SHP77 (cell line): ENCODE results near the gene ZNF622.

ENCODE experiments used
- DNase-seq, 2 experiments: peaks; one replicate each; lab custom pipeline; 2025; lab: John Stamatoyannopoulos, UW

The ZNF622 gene

GRCh38 chr5:16465544-16466432 lies at the start of gene ZNF622:
Gene ZNF622, minus strand, starts transcription at chr5:16465800. Its CDS starts 135 bp downstream, at chr5:16465665.
- DNase-seq: peak; percentile 99

DNA sequence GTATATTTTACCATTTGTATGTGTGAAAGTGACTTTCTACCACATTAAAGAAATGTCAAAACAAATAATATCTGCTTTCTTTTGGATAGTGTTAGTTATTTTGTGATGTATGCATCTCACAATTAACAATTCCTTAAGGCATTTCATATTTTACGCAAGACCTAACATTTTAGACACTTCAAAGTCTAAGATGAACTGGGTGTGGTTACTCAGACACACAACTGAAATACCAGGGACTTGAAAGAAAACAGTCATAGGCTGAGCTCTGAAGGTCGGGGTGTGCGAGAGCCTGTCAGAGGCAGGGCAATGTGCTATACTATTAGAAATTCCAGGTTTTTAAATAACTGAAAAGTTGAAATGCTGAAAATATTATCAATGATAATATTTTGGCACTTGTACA lies 44.5 kb upstream of the ZNF622 start:
- DNase-seq: no peak

DNA sequence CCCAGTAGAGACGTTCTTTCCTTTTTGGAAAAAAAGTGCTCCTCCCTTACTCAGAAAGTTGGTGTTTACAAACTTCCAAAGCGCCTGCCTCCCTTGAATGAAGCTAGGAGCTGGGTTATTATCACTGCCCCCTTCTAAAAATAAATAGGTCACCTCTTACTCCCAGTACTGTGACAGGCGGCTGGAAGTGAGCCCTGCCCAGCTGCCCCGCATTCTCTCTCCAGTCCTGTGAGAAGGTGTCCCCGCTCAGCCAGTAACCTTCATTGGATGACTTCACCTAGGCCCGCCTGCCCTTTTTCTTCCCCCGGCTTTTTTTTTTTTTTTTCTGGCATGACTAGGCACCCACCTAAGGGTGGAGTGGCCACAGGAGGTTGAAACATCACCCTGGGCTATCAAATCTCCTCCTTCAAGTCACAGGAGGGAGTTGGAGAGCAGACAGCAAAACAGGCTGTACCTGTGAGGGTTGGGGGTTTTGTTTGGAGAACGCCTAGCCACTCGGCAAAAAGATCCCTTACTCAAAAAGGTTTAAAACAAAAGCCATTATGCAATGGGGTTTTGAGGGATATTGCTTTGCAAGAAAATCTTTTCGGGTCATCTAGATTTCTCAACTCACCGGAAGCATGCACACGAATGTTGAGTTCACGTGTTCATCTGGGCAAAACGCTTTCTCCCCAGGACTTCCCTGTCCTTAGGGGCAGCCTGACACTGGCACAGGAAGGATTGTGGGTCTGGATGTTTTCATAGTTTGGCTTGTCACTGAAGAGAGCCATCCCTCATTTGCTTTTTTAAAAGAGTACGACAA lies 43.3 kb upstream of the ZNF622 start:
- peak; percentile 69 to 71 for DNase-seq

DNA sequence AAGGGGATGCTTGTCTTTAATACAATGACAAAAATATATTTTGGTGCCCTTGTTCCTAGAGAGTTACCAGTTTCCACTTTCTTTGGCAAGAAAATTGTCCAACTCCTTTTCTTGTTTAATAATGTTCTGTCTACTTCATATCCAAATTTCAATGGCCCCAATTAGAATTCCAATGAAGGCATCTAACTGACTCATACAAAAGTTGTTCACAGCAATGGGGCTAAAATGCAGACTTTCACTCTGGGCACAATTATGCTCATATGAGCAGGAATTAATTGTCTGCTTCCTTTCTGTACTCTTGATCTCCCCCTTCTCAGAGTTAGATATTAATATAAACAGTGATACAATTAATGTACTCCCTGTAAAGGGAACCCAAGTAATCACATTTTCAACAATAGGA lies 42.1 kb upstream of the ZNF622 start:
- no peak for DNase-seq

DNA sequence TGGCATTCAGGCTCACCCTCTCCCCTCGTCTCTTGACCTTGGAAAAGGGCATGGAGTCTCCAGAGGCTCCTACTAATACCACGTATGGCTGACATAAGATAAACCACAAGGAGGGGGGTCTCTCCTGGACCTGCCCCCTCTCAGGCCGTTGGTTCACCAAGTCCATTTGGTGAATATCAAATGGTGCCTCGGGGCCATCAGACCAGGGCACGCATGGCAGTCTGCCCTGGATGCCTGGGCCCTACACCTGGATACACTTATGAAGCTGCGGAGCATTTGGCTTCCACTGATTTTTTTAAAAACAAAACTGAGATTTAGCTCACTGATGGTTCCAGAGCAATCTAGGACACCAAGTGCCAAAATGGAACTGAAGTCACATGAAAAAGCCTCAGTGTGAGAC lies 40.3 kb upstream of the ZNF622 start:
- no peak for DNase-seq

DNA sequence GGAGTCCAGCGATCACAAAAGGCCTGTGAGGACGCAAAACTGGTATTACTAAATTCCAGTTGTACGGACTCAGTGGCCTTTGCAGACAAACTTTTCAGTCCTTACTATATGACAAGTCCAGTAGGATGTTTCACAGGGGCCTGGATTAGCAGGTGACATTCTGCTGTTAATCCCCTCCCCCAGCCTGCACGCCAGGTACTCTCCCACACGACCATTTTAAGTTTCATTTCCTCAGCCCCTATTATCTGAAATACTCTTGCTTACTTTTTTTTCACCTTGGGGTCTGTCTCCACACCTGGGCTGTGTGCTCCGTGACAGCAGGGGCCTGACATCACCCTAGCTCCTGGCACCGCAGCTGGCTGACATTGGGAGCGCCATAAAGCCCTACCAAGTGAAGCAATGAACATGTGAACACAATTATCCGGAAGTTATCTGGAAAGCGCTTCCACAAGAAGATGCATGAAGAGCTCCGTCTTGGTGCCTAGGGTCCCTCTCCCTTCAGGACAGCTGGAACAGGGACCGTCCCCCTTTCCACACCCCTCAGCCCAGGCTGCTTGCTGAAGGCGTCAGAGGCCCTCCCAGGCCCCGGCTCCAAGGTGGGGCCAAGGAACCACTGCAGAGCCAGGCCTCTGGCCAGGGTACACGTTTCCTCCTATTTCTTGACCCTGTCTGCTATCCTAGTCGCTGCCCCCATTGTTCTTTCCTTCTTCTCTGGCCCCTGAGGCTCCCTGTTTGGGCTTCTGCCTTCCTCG lies 39.7 kb upstream of the ZNF622 start:
- DNase-seq: no peak

GRCh38 chr5:16504571-16504970 lies 39.0 kb upstream of the ZNF622 start:
- no peak for DNase-seq

GRCh38 chr5:16502866-16503265 lies 37.3 kb upstream of the ZNF622 start:
- no peak for DNase-seq

GRCh38 chr5:16500024-16500423 lies 34.4 kb upstream of the ZNF622 start:
- DNase-seq: no peak

GRCh38 chr5:16497546-16497945 lies 31.9 kb upstream of the ZNF622 start:
- no peak for DNase-seq

DNA sequence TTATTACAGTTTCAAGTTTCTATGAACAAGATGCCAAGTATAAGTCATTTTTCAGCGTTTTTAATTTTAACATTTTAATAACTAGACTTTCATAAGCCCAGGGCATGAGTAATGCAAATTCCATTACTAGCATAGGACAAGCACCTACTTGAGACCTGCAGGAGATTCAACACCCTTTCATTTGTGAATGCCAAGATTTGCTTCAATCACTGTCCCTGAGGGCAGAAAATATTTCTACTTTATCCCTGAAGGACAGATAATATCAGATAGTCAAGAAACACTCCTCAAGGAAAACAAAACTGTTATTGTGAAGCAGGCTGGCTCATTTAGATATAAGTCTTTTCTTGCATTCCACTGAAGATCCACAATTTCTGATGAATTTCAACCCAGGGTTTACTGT lies 27.7 kb upstream of the ZNF622 start:
- DNase-seq: no peak

DNA sequence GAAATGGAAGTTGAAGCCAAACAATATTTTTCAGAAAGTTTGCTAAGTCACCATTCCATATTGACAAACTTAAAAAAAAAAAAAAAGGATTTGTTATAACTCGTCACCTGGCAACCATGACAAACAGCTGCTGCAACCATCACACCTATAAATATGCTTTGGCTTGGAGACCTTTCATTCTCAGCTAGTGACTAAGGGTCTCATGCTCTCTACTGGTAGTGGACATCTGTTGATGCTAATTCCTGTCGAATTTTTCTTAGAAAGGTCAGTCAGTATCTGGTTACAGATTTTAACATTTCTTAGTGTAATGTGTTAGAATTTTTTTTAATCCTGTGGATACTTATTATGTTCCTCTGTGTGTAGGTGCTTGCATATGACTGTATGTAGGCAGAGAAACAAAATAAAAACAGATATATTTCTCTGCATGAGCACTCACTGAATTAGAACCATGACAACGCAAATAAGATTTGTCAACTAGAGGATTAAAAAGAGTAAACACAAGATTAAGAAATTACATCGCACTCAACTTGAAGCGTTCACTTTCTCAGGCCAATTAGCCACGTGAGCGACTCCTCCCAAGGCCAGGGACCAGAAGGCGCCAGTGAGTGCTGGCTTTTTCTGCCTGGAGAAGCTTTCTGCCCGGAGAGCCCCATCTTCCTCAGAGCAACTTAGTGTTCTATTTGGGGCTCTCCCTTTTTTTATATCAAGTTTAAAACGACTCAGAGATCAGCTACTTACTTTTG lies 27.0 kb upstream of the ZNF622 start:
- DNase-seq: peak; percentile 46 to 49

GRCh38 chr5:16490911-16491310 lies 25.3 kb upstream of the ZNF622 start:
- no peak for DNase-seq

GRCh38 chr5:16489322-16489791 lies 23.8 kb upstream of the ZNF622 start:
- DNase-seq: peak; percentile 53 to 70

GRCh38 chr5:16487456-16487855 lies 21.9 kb upstream of the ZNF622 start:
- no peak for DNase-seq

GRCh38 chr5:16486711-16487111 lies 21.1 kb upstream of the ZNF622 start:
- no peak for DNase-seq

- DNase-seq: no peak
Observed at GRCh38 chr5:16485656-16486055, 20.1 kb upstream of the ZNF622 start.

DNA sequence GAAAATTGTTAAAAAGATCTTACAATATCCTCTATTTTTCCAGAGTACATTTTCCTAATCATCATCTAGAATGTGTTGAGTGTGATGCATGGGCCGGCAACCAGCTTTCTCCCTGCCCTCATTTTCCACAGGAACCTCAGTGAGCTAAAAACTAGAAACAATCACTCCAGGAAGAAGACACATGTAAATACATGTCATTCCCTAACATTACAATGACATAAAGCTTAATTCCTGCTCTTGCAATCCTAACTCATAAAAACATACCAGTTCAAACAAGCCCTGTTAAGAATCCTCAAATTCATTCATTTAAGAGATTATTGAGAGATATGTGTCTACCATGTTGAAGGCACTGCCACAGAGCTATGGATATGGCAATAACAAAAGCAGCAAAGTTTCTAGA lies 18.5 kb upstream of the ZNF622 start:
- DNase-seq: no peak

DNA sequence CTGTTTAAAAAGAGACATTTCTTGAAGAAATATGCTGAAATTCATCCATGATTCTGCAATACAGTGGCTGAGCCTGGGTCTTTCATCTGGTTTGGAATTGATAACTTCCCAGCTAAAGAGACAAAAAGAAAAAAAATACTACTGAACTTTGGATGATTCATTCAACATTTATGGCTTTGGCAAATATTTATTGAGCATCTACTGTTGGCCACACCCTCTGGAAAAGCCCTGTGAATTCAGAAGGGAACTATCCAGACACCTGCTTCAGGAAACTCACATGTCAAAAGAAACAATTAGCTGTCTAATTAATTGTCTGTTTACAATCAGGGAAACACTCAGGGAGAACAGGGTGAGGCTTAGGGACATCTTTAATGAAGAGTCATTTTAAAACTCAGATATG lies 17.8 kb upstream of the ZNF622 start:
- peak; percentile 41 to 44 for DNase-seq

- no peak for DNase-seq
Observed at GRCh38 chr5:16482891-16483290, 17.3 kb upstream of the ZNF622 start.

DNA sequence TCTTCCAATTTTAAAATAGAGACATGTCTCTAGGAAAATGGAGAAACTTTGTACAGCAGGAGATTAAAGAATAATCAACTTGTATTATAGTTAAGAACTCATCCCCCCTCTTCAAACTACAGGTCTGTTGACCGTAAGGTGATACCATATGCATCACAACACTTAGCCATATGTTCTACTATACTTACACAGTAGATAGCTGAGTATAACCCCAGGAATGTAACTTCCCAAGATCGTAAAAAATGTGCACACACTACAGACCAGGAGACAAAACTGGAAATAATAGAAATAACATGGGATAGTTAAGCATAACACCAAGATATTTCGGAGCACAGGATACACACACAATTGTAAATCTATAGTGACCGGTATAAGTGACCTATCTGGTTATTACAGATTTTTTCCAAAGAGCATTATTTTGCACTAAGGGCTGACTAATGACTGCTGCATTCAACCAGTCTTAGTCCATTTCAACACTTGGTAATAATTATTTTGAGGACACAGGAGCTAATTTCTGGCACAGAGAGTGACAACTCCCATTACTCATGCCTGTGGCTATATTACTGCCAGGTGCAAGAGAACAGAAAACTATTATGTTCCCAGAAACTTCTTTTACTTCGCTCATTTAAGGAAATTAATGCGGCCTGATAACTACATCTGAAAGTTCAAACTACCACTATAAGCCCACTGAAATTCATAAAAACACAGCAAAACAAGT lies 15.4 kb upstream of the ZNF622 start:
- DNase-seq: no peak
